HAP-1 (cell line): ENCODE results near the gene PRSS22.

Source experiments
- DNase-seq, 2 experiments: peaks; one replicate each; pipeline ENCODE4 v3.0.0-alpha.2; 2016 to 2020; ENCODE audit warnings: low spot score in 2 of 2
- H3K27me3 ChIP-seq: fragments of 250-450 bp; sonication (Bioruptor Pico); 2 replicates; pipeline ENCODE4 v1.5.1; 2020; ENCODE audit warnings: low read depth, mild to moderate bottlenecking, moderate library complexity
- H3K36me3 ChIP-seq: fragments of 250-450 bp; sonication (Bioruptor Pico); replicated peaks from 2 replicates; pipeline ENCODE4 v1.5.1; 2020; ENCODE audit warnings: mild to moderate bottlenecking
- H3K4me1 ChIP-seq: fragments of 250-450 bp; sonication (Bioruptor Pico); 2 replicates; pipeline ENCODE4 v1.5.1; 2020; ENCODE audit warnings: mild to moderate bottlenecking
- H3K4me3 ChIP-seq: fragments of 250-450 bp; sonication (Bioruptor Pico); 2 replicates; pipeline ENCODE4 v1.5.1; 2020; ENCODE audit warnings: mild to moderate bottlenecking, moderate library complexity
- H3K9me3 ChIP-seq: fragments of 250-450 bp; sonication (Bioruptor Pico); 2 replicates; pipeline ENCODE4 v1.5.1; 2020; ENCODE audit warnings: mild to moderate bottlenecking, moderate library complexity
- in situ Hi-C: fragments of 300-500 bp; cut with MboI; formaldehyde crosslinking; loops from 3 replicates; pipeline ENCODE4 v1.14.3; 2020; ENCODE audit warnings: low sequenced_read_pairs, inconsistent platforms, mixed read lengths

PRSS22 gene

GRCh38 chr16:2867987-2868789 lies 10.2 kb upstream of the PRSS22 start:
- DNase-seq: peak; percentile 83 to 96
- peak overlapping the region; percentile 80 for H3K4me3 ChIP-seq
- in situ Hi-C loops: no loop called here
- H3K4me1 ChIP-seq: peaks cover 7% of the 10 kb centered on the region
- peaks cover 6% of the 10 kb centered on the region for H3K27me3 ChIP-seq
- 0 out of 2 replicates have a peak, but pooled peaks cover 2% of the 10 kb centered on the region for H3K9me3 ChIP-seq
- H3K36me3 ChIP-seq: no peaks in the 10 kb centered on the region

- H3K27me3 ChIP-seq: peaks cover 6% of the 10 kb centered on the region
- H3K4me3 ChIP-seq: peak overlapping the region; percentile 80
- DNase-seq: peak in 1 of 2 experiments; percentile 4
- no peaks in the 10 kb centered on the region for H3K36me3 ChIP-seq
- in situ Hi-C loops: no loop called here
- H3K9me3 ChIP-seq: 0 out of 2 replicates have a peak, but pooled peaks cover 2% of the 10 kb centered on the region
- peaks cover 7% of the 10 kb centered on the region for H3K4me1 ChIP-seq
These were observed 9.7 kb upstream of the PRSS22 start for GRCh38 chr16:2867661-2867986.

DNA sequence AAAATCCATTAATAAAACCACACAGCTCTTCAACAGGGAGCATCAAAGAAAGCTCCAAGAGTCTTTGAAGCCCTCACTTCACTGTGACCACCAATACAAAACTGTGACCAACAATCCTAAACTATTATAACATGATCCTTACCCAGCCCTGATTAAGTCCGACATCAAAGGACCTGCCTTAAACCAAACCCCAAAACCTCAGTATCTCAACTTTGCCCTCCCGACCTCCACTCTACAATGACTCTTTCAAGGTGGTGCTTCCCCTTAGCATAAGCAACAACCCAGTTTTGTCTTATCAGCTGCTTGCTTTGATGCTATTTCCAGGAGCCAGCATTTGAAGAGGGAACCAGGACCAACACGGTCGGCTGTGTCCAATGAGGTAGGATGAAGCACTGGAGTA lies 8.5 kb upstream of the PRSS22 start:
- DNase-seq: no peak
- Histone ChIP-seq H3K9me3 (0 out of 2 replicates have a peak, but pooled peaks cover 2% of the 10 kb centered on the region), H3K4me3 (no peak overlapping the region), H3K36me3 (no peaks in the 10 kb centered on the region), H3K4me1 (peaks cover 7% of the 10 kb centered on the region), H3K27me3 (peaks cover 6% of the 10 kb centered on the region)
- in situ Hi-C loops: no loop called here

- Histone ChIP-seq H3K9me3 (0 out of 2 replicates have a peak, but pooled peaks cover 2% of the 10 kb centered on the region), H3K36me3 (no peaks in the 10 kb centered on the region), H3K27me3 (peaks cover 6% of the 10 kb centered on the region), H3K4me1 (peaks cover 7% of the 10 kb centered on the region), H3K4me3 (no peak overlapping the region)
- in situ Hi-C loops: no loop called here
- no peak for DNase-seq
These were observed 7.7 kb upstream of the PRSS22 start for GRCh38 chr16:2865651-2866050.

DNA sequence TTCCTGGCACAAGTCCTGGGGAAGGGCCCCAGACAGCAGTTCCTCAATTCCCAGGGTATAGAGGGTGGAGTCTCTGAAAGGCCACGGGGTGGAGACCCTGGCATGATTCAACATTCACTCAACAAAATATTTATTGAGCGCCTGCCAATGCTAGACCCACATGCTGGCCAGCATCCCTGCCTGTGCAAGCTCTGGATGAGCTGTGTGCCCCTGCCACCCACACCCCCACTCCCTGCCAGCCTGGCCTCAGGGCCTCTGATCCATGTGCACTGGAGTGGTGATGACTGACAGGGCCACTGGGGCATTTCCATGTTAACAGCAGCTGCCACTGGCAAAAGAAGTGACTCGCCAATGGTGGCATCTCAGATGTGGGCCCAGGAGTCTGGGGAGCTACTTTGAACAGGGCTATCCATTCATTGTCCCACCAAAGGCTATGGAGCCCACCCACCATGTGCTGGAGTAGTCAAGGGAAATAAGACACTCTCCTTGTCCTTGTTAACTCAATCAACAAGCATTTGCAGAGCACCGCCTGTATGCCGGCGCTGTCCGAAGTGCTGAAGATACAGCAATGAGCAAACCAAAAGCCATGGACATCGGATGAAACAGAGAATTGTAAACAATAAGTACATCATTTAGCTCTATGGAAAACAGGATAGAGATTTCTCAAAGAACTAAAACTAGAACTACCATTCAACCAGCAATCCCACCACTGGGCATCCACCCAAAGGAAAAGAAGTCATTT lies 3.0 kb upstream of the PRSS22 start:
- in situ Hi-C loops: no loop called here

GRCh38 chr16:2859686-2860265 lies 1.8 kb upstream of the PRSS22 start:
- no peak for DNase-seq
- Histone ChIP-seq H3K4me1 (no peaks in the 10 kb centered on the region), H3K4me3 (no peak overlapping the region), H3K9me3 (peaks cover 2% of the 10 kb centered on the region), H3K27me3 (peaks cover 24% of the 10 kb centered on the region), H3K36me3 (no peaks in the 10 kb centered on the region)
- in situ Hi-C loops: no loop called here

More for the DNA sequence above, 3.0 kb upstream of the PRSS22 start:
- peak in 1 of 2 experiments; percentile 25 for DNase-seq
- Histone ChIP-seq H3K27me3 (peaks cover 24% of the 10 kb centered on the region), H3K4me3 (no peak overlapping the region), H3K9me3 (no peaks in the 10 kb centered on the region), H3K4me1 (no peaks in the 10 kb centered on the region), H3K36me3 (no peaks in the 10 kb centered on the region)

GRCh38 chr16:2858245-2859025 lies 465 bp upstream of the PRSS22 start:
- H3K27me3 ChIP-seq: peaks cover 18% of the 10 kb centered on the region
- no peak overlapping the region for H3K4me3 ChIP-seq
- H3K4me1 ChIP-seq: no peaks in the 10 kb centered on the region
- peaks cover 8% of the 10 kb centered on the region for H3K9me3 ChIP-seq
- H3K36me3 ChIP-seq: no peaks in the 10 kb centered on the region
- in situ Hi-C loops: no loop called here
- no peak for DNase-seq

DNA sequence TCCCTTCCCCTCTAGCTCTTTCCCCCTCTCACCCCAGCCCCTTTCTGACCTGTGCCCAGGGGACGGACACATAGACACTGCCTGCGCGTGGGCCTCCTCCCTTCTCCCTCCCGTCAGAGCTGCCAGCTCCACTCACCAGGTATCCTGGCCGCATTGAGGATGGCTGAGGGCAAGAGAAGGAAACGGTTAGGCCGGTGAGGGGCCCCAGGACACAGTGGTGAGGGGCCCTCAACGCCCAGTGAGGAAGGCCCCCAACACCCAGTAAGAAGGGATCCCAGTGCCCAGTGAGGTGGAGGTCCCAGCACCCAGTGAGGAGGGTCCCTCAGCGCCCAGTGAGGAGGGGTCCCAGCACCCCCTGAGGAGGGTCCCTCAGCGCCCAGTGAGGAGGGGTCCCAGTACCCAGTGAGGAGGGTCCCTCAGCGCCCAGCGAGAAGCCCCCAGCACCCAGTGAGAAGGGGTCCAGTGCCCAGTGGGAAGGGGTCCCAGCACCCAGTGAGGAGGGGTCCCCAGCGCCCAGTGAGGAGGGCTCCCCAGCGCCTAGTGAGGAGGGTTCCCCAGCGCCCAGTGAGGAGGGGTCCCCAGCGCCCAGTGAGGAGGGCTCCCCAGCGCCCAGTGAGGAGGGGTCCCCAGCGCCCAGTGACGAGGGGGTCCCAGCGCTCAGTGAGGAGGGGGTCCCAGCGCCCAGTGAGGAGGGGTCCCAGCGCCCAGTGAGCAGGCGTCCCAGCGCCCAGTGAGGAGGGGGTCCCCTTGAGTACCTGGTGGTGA lies 1.1 kb downstream of the PRSS22 start:
- no peaks in the 10 kb centered on the region for H3K36me3 ChIP-seq
- H3K27me3 ChIP-seq: peaks cover 18% of the 10 kb centered on the region
- no peak overlapping the region for H3K4me3 ChIP-seq
- in situ Hi-C loops: no loop called here
- no peak for DNase-seq
- peaks cover 8% of the 10 kb centered on the region for H3K9me3 ChIP-seq
- no peaks in the 10 kb centered on the region for H3K4me1 ChIP-seq

GRCh38 chr16:2856061-2856670 lies 1.8 kb downstream of the PRSS22 start:
- no peaks in the 10 kb centered on the region for H3K4me1 ChIP-seq
- peaks cover 8% of the 10 kb centered on the region for H3K9me3 ChIP-seq
- peaks cover 18% of the 10 kb centered on the region for H3K27me3 ChIP-seq
- in situ Hi-C loops: no loop called here
- no peaks in the 10 kb centered on the region for H3K36me3 ChIP-seq
- peak in 1 of 2 experiments; percentile 30 for DNase-seq
- no peak overlapping the region for H3K4me3 ChIP-seq

DNA sequence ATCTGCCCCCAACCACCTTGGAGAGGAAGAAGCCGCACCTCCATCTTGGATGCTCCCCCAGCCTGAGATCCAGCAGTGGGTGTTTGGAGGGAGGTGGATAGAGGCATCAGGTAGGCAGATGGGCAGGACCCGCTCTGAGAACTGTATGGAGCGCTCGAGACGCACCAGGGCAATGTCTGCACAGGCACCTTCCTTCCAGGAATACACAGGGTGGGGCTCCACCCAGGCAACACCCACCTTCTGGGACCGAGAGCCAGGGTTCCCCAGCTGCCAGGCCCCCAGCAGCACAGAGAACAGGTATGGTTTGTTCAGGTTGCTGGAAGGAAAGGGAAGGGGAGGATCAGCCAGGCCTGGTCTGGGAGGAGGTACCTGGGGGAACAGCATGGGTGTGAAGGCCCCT lies 2.4 kb downstream of the PRSS22 start:
- Histone ChIP-seq H3K27me3 (peaks cover 18% of the 10 kb centered on the region), H3K4me3 (no peak overlapping the region), H3K36me3 (no peaks in the 10 kb centered on the region), H3K9me3 (peaks cover 8% of the 10 kb centered on the region), H3K4me1 (no peaks in the 10 kb centered on the region)
- DNase-seq: no peak
- in situ Hi-C loops: no loop called here

GRCh38 chr16:2854700-2855309 lies 3.2 kb downstream of the PRSS22 start:
- no peak for DNase-seq
- H3K27me3 ChIP-seq: peaks cover 18% of the 10 kb centered on the region
- H3K4me3 ChIP-seq: no peak overlapping the region
- H3K36me3 ChIP-seq: no peaks in the 10 kb centered on the region
- in situ Hi-C loops: no loop called here
- no peaks in the 10 kb centered on the region for H3K4me1 ChIP-seq
- H3K9me3 ChIP-seq: peaks cover 8% of the 10 kb centered on the region

DNA sequence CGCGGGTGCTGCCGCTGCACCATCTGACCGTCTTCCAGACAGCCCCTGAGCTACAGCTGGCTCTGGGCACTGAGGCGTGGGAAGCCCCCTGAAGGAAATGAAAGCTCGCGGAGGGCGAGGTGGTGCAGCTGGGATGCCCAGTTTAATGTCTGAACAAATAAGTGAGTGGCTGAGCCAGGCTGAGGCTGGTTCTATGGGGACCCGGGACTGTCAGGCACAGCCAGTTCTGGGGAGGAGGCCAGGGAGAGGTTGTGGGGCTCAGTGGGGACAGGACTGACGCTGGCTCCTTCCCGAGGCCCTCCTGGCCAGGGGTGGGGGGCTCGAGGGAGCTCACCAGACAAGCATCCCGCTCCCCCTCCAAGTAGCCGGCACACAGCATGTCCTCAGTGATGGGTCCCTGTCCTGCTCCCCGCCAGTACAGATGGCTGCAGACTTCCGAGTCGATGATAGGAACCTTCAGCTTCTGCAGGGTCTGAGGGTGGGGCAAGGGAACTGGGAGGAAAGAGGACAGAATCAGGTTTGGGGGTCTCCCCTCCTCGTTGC lies 4.4 kb downstream of the PRSS22 start:
- Histone ChIP-seq H3K27me3 (peaks cover 12% of the 10 kb centered on the region), H3K4me3 (no peak overlapping the region), H3K36me3 (no peaks in the 10 kb centered on the region), H3K9me3 (peaks cover 8% of the 10 kb centered on the region), H3K4me1 (no peaks in the 10 kb centered on the region)
- no peak for DNase-seq
- in situ Hi-C loops: no loop called here
